Activated naive CD4-positive, alpha-beta T cell treated with anti-CD3 and anti-CD28 coated beads, Interleukin-2, amount 10 ng/mL, durations not matched to agents 7 days and 5 days (primary cell): ENCODE data around the gene CCDC88C.
"Not testable (repeated sequence)": the region's sequence is repeated elsewhere in the genome, so short reads cannot be mapped to it uniquely, and the experiment has no call there.

ENCODE experiments used
- CTCF ChIA-PET: fragments of 350-600 bp; sonication (Branson Sonifier 250); formaldehyde crosslinking; loops from one replicate; lab custom pipeline; 2021; ENCODE audit warnings: antibody characterized with exemption; lab: Charles Lee
- DNase-seq: peaks from one replicate; pipeline ENCODE4 v3.0.0-alpha.2; 2020
- H3K27ac Mint-ChIP-seq: one replicate; pipeline ENCODE4 v1.8.0; 2021; ENCODE audit warnings: mild to moderate bottlenecking, moderate library complexity, mixed read lengths
- H3K27me3 Mint-ChIP-seq: one replicate; pipeline ENCODE4 v1.8.0; 2021; ENCODE audit warnings: mild to moderate bottlenecking, mixed read lengths
- H3K36me3 Mint-ChIP-seq: one replicate; pipeline ENCODE4 v1.8.0; 2021; ENCODE audit warnings: mixed read lengths
- H3K4me1 Mint-ChIP-seq: one replicate; pipeline ENCODE4 v1.8.0; 2021; ENCODE audit warnings: mixed read lengths
- H3K4me3 Mint-ChIP-seq: one replicate; pipeline ENCODE4 v1.8.0; 2021; ENCODE audit warnings: mild to moderate bottlenecking, moderate library complexity, mixed read lengths
- H3K9me3 Mint-ChIP-seq: one replicate; pipeline ENCODE4 v1.8.0; 2021; ENCODE audit warnings: mixed read lengths

Gene CCDC88C

GRCh38 chr14:91228112-91229004, 189.3 kb downstream of the CCDC88C start:
- Mint-ChIP-seq H3K36me3 (peaks cover 72% of the 10 kb centered on the region), H3K4me3 (peak overlapping the region; percentile 21), H3K9me3 (peaks cover 17% of the 10 kb centered on the region), H3K4me1 (peaks cover 94% of the 10 kb centered on the region), H3K27ac (peak overlapping the region; percentile 99), H3K27me3 (no peaks in the 10 kb centered on the region)
- CTCF ChIA-PET = interaction anchor here (0.9 to 5.5 kb wide), 6 partner anchors 13 to 59 kb away, joined by 4 to 47 read pairs (median 6); partner anchors contain the start of gene GPR68
- peak; percentile 87 for DNase-seq

GRCh38 chr14:91227183-91227628, 190.4 kb downstream of the CCDC88C start:
- Mint-ChIP-seq H3K27me3 (no peaks in the 10 kb centered on the region), H3K36me3 (peaks cover 71% of the 10 kb centered on the region), H3K9me3 (peaks cover 19% of the 10 kb centered on the region), H3K4me1 (peaks cover 97% of the 10 kb centered on the region), H3K27ac (peak overlapping the region; percentile 99), H3K4me3 (peak overlapping the region; percentile 14)
- CTCF ChIA-PET = interaction anchor here (0.6 to 5.5 kb wide), 8 partner anchors 8 to 60 kb away, joined by 3 to 47 read pairs (median 4); partner anchors contain the start of gene GPR68
- DNase-seq = peak; percentile 35

GRCh38 chr14:91226360-91226759, 191.3 kb downstream of the CCDC88C start:
- peaks cover 70% of the 10 kb centered on the region for H3K36me3 Mint-ChIP-seq
- not testable (repeated sequence) for H3K4me3 Mint-ChIP-seq, DNase-seq, H3K27me3 Mint-ChIP-seq
- CTCF ChIA-PET = interaction anchor here (1.0 to 5.5 kb wide), 5 partner anchors 19 to 61 kb away, joined by 3 to 47 read pairs (median 5); partner anchors contain the start of gene GPR68
- peaks cover 96% of the 10 kb centered on the region for H3K4me1 Mint-ChIP-seq
- peak overlapping the region; percentile 99 for H3K27ac Mint-ChIP-seq
- H3K9me3 Mint-ChIP-seq = peaks cover 14% of the 10 kb centered on the region

- Mint-ChIP-seq H3K27ac (no peak overlapping the region), H3K36me3 (peaks cover 72% of the 10 kb centered on the region)
Observed at GRCh38 chr14:91225025-91225424, 192.6 kb downstream of the CCDC88C start.

GRCh38 chr14:91223028-91223783, 194.4 kb downstream of the CCDC88C start:
- peak overlapping the region; percentile 71 for H3K27ac Mint-ChIP-seq
- peaks cover 78% of the 10 kb centered on the region for H3K36me3 Mint-ChIP-seq
- H3K4me1 Mint-ChIP-seq = peaks cover 84% of the 10 kb centered on the region
- H3K9me3 Mint-ChIP-seq = peaks cover 6% of the 10 kb centered on the region
- DNase-seq = no peak
- no peak overlapping the region for H3K4me3 Mint-ChIP-seq
- CTCF ChIA-PET = no interaction called here
- no peaks in the 10 kb centered on the region for H3K27me3 Mint-ChIP-seq

More at GRCh38 chr14:91225025-91225424, 192.6 kb downstream of the CCDC88C start:
- Mint-ChIP-seq H3K9me3 (peaks cover 6% of the 10 kb centered on the region), H3K4me3 (no peak overlapping the region), H3K4me1 (peaks cover 95% of the 10 kb centered on the region), H3K27me3 (no peaks in the 10 kb centered on the region)
- CTCF ChIA-PET = no interaction called here
- no peak for DNase-seq
